ENCODE data around the gene PFKL.
A peak's percentile ranks its signal among the peaks of the same experiment; 100 is the strongest.
"Not testable (repeated sequence)": the region's sequence is repeated elsewhere in the genome, so short reads cannot be mapped to it uniquely, and the experiment has no call there.

The PFKL gene

DNA sequence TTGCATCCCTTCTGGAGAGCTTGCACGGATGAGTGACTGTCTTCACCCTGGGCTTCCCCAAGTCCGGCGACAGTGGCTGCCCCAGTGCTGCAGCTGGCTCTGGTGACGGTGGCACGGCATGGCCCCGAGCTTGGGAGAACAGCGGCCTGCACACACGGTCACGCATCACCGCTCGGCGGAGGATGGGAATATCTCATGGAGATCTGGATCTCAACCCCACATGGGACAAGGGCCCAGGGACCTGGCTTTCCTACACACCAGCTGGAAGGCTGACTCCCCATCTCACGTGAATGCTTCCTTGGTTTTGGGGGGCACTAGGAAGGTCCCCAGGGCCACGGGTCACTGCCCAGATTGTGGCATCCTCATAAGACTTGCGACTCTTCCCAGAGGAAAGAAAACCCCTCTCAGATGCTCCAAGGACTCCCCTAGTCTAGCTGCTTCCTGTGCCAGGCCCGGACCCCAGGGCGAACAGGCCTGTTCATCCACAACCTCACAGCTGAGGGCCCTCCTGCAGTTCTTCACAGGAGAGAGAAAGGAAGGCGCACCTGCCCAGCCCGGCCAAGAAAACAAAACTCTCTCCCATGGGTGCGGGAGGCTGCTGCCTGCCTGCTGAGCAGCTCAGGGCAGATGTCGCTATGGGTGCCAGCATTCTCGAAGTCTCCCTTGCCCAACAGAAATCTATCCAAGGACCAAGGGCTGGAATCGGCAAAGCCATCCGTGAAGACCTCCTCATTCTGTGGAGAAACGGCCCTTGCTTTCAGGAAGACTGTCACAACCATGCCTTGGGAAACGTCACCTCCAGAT is 29.4 kb downstream of the PFKL start:
- DNase-seq, result no peak

DNA sequence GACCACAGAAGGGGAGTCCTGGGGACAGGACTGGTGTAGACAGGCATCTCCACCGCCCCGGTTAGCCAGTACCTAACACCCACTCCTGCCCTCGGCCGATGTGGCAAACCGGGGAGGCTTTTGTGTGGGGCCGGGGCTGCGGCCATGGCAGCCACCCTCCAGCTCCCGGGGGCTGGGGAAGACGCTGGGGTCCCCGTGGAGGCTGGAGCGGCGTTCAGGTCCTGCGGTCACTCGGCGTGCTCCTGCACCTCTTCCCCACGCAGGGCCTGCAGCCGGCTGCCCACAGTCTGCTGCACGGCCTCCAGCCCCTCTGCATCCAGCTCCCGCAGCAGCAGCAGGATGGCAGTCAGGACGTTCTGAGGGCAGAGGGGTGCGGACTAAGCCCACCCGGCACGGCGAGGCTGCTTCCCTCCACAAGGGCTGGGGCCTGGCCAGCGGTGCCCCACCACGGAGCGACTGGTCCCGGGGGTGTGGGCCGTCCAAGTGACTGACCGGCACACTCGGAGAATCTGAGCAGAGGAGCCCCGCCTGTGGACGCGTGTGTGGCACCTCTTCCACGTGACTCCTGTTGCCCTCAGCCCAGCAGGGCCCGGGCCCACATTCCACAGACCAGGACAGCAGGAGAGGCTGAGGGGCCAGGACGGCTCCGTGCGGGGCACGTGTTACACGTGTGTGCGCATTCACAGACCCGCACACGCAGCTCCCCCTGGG is 30.3 kb downstream of the PFKL start:
- DNase-seq, result no peak

DNA sequence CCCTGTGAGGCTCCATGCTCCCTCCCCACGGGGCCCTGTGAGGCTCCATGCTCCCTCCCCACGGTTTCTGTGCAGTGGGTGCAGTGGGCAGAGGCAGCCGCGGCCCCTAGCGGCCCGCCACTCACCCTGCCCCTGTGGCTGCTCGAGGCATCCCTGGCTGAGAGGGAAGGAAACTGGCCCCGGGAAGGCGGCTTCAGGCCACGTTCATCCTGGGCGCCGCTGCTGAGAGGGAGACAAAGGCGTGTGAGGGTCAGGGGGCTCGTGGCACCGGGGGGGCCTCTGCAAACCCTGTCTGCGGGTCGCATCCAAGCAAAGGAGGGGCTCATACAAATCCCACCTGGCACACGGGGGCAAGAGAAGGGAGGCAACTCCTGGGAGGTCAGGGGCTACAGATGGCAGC is 30.8 kb downstream of the PFKL start:
- no peak for DNase-seq

DNA sequence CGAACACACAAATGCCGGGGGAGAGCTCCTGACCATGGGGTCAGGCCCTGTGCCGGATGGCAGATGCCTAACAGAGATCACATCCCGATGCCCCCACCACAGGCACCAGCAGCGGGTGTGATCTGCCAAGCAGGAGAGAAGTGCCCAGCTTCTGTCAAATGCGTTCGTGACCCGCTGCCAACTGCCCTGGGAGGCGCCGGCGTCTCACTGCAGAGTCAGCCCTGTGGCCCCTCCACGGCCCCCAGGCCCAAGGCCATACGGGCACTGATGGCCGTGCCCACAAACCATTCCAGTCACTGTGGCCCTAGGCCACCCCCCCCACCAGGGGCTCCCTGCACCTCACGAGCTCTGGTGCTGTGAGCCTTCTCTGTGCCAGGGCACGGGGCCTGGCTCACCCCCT is 31.4 kb downstream of the PFKL start:
- no peak for DNase-seq

DNA sequence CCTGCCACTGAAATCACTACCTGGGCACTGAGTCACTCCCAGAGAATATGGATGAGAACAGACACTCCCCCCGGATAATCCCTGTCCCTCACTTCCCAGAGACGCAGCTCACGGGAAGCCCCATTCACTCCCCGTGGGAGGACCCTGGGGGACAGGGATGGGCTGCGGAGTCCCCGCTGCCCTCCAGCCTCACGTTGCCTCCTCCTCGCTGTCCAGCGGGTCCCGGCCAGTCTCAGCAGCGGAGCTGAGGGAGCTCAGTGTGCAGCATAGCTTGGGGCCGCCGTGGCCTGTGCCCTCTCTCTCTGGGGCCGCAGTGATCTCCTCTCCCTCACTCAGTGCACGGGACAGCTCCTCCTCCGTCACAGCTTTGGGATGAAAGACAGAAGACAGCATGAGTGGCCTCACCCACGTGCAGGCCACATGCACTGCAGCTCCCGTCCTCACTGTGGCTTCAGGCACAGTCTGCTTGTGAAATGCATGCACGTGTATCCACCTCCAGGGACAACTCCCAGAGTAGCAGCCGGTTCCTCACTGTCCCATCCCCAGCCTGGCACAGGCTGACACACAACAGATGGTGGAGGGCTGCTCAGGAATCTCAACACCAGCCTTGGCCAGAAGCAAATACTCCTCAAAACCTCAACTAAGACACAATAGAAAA is 31.9 kb downstream of the PFKL start:
- peak; percentile 27 for DNase-seq

DNA sequence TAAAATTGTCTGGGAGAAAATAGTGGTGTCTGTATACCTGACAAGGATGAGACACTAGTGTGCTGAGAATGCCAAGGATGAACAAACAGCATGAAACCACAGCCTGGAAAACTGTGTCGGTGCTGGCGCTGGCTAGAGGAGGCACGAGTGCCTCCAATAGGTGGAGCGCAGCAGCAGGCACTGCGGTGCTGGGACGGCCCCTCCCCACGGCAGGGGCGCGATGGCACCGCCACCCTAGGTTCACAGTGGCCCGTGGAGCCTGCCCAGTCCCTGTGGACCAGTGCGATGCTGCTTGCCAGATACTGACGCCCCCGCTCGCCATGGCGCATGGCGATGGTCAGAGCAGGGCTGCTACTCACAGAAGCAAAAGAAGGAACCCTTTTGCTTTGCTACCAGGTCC is 32.5 kb downstream of the PFKL start:
- DNase-seq, result no peak

DNA sequence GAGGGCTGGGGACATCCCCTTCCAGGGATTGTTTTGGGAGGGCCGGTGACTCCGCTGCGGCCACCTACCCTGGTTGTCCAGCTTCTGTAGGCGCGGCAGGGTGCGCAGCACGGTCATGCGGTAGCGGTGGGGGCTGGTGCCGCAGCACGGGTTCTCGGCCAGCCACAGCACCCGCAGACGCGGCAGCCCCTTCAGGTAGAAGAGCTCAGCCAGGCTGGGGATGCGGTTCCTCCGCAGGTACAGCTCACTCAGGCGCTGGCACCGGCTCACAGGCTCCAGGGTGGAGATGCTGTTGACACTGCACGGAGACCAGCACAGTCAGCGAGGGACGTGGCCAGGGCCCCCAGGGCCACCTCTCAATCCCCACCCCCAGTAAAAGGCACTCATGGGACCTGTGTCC is 33.1 kb downstream of the PFKL start:
- no peak for DNase-seq

DNA sequence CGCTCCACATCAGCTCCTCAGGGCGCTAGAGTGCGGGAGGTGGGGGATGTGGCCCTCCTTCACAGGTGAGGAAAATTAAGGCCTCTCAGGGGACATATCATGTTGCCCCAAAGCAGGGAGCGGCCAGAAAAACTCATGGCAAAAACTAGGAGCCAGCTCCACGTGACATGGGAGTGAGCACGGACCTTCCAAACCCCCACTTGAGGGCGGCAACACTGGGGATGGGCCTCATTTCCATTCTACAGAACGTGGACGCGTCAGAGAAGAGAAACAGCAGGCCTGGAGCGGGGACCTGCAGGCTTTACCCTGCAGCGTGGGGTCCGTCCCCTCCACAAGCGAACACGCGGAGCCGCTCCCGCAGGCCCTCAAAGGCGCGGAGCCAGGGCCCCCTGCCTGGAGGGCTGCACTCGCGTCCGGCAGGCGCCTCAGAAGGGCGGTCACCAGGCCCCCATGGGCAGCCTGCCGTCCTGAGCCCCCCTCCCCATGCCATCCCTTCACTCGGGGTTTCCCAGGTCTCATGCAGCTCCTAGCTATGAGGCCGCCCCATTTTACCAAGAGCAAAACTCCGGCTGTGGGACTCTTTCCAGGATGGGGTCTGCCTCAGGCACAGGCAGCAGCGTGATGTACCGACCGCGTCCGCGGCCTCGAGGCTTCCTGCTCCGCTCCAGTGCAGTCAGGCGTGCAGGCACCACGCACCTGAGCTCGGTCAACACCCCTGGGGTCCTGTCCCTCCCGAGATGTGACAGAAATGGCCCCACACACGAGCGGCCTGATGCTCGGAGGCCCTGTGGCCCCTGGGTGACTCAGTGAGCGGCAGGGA is 33.9 kb downstream of the PFKL start:
- no peak for DNase-seq

DNA sequence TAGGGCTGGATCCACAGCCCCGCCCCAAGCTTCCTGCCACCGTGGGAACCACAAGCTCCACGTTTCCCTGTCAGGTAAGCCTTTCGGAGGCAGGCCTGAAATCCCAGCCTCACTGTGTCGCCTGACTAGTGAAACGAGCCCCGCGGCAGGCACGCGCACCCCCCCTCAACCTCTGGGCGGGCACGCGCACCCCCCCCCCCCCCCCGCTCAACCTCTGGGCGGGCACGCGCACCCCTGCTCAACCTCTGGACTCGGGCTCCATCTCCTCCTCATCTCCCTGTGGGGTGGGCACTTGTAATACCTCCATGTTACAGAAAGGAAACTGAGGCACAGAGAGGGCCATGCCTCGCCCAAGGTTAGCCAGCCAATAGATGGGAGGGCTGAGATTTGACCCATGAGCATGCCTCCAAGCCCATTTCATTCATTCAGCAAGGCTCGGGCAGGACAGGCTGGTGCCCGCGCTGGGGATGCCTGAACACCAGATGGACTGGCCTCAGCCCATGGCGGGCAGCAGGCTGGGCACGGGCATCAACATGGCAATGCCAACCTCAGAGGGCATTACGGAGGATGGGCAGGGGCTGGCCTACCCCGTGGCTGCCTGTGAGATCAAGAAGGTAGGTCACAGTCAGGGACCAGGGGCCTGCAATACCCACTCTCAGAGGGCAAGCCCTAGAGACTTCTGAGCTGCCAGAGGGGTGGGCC is 34.6 kb downstream of the PFKL start:
- no peak for DNase-seq

DNA sequence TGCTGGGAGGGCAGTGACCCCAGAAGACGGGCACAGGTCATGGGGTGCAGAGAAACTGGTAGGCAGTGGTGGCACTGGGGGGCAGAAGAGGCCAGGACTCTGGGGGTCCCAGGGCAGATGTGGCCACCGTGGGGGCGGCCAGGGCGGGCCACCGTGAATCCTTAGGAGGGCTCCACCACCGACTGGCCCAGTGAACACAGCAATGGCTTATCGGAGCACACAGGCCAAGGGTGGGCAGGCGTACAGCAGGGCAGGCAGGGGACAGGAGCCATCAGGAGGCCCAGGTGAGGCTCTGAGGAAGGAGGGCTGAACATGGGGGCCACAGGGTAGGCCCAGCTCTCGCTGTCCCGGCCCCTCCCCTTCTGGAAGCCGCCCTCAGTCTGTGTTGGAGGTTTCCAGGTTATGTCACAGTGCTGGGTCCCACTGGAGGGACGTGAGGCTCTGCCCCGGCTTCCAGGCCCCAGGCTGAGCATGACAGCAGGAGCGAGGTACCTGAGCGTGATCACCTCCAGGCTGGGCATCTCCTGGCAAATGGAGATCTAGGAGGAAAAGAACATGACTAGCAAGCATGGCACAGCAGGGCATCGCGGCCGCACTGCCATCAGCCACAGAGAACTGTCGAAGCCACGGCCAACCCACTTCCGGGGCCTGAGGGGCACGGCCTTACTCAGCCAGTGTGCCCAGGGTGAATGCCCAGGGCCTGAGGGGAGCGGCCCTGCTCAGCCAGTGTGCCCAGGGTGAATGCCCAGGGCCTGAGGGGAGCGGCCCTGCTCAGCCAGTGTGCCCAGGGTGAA is 35.6 kb downstream of the PFKL start:
- DNase-seq, result no peak

DNA sequence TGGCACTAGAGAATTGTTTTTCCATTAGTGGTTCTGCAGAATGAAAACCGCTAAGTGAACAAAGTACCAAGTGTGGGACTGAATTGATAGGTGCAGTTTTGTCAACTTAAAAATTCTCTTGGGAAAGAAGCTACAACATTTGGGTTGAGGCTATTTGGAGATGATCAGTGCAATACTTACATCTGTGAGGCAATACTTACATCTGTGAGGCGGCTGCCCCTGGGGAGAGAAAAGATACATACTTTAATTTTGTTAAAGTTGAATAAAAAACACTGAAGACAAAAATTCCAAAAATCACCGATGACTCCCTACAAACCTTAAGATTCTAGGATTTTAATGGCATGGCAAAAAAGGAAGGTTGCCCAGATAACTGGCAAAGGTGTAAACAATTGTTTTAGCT is 37.6 kb downstream of the PFKL start:
- no peak for DNase-seq

DNA sequence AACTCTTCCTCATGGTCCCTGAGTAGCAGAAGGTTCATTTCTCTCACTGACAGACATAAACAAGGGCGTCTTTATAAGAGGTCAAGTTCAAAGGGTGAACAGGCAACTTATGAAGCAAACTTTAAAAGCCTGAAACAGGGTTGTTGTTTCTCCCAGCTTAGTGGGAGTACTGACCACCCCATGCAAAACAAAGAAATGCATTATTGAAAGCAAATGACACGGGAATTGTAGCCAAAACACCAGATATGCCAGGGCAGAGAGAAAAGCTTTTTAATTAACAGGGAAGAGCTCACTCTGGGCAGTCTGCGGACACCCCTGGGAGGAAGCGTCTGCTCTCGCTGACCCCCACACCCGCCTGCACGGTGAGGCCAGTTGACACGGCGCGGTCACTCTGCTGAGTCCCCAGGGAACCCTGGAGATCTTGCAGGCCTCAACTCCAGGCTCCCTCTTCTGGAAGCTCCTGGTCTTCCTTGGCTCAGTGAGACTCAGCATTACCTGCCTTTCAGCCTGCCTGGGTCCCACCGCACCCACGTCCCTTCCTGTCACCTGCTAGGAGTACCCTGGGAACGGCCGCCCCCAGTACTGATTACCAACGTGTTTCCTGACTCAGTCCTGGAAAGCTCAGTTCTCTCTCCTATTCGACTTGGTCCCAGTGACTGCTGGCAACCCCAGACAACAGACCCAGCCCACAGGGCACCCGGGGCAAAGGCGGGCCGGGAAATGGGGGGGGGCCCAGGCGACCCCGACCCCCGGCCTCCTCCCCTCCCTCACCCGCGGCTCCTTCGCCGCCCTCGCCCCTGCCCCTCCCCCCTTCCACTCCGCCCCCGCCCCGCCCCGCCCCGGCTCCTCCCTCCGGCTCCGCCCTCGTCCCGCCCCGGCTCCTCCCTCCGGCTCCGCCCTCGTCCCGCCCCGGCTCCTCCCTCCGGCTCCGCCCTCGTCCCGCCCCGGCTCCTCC is 38.4 kb downstream of the PFKL start:
- peak; percentile 64 for DNase-seq

DNA sequence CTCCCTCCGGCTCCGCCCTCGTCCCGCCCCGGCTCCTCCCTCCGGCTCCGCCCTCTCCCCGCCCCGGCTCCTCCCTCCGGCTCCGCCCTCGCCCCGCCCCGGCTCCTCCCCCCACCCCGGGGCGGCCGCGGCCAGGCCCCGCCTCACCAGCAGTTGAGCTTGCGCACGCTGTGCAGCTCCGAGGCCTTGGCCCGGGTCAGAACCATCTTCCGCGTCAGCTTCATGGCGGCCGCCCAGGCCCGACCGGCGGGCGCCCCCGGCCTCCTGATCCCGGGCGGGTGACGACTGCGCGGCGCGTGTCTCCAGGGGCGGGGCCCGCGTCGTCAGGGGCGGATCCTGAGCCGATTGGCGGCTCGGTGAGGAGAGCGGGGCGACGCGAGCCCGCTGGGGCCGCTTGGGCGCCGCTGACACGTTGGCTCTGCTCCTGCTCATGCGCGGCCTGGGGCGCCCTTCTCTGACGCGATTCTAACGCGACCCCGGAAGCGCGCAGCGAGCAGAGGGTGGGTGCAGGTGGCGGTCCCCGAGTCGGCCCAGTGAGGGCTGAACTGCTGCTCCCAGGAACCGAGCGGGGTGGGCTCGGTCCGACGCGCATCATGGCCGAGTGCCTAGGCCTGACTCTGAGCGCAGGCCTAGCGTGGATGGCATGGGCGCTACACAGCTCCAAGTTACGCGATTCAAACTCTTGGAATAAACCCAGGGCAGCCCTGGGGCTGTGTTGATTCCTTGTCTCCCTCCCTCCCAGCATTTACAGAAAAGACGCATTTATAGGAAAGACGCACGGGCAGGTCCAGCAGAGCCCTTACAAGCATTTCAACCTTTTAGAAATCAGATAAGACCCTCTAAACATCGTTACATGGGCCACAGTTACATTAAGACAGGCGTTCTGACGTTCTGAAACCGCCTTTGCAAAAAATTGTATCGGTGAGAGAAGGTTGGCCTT is 39.4 kb downstream of the PFKL start, which contains the start of gene CFAP410:
TSS of gene CFAP410 (minus strand) at position 420 of the 940 bp plus-strand sequence. CDS start at position 224, 196 bp downstream.
- DNase-seq, result peak; percentile 92

DNA sequence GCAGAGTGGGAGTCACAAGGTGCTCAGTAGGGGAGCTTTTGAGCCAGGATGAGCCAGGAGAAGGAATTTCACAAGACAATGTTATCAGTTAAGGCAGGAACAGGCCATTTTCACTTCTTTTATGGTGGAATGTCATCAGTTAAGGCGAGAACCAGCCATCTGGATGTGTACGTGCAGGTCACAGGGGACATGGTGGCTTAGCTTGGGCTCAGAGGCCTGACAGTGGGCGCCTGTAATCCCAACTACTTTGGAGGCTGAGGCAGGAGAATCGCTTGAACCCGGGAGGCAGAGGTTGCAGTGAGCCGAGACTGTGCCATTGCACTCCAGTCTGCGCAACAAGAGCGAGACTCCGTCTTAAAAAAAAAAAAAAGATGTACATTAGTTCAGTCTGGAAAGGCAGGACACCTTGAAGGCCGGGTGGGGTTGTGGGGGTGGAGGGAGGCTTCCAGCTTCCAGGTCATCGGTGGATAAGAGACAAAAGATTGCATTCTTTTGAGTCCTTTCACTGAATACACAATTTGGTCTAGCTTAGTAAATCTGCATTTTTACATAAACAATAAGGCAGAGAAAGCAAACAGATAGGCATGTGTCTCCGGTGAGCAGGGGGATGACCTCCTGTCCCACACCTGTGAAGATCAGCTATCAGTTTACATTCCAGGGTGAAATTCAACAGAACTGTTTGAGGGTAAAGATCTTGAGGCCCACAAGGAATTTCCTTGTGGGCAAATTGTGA is 42.0 kb downstream of the PFKL start:
- DNase-seq, result not testable (repeated sequence)

DNA sequence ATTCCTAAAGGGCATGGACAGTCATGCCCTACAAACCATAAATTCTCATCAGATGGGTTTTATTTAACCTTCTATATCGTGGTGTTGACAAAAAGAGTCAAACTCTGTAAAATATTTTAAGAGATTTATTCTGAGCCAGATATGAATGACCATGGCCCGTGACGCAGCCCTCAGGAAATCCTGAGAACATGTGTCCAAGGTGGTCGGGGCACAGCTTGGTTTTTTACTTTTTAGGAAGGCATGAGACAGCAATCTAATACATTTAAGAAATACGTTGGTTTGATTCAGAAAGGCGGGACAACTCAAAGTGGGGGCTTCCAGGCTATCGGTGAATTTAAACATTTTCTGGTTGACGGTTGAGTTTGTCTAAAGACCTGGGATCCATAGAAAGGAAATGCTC is 43.1 kb downstream of the PFKL start:
- DNase-seq, result not testable (repeated sequence)

DNA sequence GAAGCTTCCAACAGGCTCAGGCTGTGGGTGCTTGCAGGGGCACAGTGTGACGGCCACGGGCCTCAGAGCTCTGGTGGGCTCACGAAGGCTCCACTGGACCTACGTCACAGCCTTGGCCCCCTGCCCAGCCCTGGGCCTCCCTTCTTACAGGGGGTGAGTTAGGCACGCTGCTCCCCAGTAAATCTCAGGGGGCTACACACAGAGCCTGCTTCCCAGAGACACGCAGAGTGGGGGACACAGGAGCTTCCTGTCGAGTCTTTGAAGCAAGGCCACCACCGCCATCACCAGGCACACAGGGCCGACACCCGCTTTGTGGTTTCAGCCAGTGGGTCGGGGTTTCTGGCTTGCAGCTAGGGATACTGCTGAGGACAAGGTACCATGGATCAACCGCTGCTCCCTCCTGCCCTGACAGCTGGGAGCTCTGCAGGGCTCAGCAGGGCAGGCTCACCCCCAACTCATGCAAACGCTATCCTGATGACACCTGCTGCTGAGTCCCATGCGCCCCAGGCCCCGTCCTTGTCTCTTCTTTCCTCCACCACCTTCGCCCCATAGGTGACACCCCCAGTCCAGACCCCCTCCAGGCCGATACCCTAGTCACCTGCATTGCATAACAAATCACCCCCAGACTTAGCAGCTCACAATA is 44.8 kb downstream of the PFKL start:
- no peak for DNase-seq

DNA sequence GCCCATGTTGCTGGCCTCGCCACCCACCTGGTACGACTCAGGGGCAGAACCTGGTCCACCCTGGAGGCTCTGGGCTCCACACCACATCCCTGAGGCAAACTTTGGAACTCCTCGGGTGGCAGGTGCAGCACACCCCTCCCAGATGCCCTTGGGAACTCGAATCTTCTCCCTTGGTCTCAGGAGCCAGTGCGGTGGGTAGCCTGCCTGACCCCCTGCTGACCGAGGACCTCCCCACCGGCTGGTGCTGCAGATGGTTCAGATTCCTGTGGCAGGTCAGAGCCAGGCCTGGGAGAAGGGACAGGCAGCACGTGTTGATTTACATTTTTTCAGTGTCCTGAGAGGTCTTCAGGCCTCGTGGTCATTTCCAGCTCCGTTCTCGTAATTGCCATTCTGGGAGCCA is 45.6 kb downstream of the PFKL start:
- DNase-seq, result no peak
